ENCODE measurements around the gene ERC1.

DNA sequence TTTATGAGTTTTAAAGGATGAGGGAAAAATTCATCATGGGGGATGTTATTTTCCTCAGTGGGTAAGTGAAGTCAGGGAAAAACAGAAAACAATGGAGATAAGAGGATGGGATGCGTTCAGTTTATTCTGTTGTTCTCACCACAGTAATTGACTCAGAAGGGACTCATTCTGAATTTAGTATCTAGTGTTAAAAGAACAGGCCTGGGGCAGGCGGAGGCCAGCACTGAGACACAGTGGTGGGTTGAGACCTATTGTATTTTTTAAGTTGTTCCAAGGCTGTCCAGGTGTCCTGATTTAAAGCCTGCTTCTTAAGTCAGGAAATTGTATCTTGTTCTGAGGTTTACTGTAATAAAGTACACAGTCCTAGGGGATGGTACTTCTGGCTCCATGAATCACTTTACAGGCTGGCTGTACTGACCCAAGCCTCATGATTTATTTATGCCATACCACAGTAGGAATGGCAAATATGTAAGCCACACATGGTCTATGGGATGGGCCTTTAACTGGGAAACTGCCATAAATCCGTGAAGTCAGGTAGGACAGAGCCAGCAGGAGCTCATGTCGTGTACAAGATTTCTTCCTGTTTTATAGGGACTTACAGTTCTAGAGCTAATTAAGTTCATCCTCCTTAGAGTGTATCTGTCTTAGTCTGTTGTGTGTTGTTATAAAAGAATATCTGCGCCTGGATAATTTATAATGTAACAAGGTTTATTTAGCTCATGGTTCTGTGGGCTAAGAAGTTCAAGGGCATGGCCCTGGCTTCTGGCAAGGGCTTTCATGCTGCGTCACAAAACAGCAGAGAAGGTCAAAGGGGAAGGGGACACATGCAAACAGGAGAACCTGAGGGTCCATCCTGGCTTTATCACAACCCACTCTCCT lies 359.3 kb downstream of the ERC1 start:
- TF ChIP-seq POLR2A (IDR thresholded peaks at IDR 0.05; ENCODE audit: extremely low read depth, insufficient read length) (no peak), CTCF (IDR thresholded peaks at IDR 0.05; ENCODE audit: low read depth, low read length) (no peak), MYC (IDR thresholded peaks at IDR 0.05; ENCODE audit: low read depth, low read length) (no peak)
- TF ChIP-seq, protein P1, sequence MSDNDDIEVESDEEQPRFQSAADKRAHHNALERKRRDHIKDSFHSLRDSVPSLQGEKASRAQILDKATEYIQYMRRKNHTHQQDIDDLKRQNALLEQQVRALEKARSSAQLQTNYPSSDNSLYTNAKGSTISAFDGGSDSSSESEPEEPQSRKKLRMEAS (IDR thresholded peaks at IDR 0.05; ENCODE audit: low read depth, low read length), result no peak

All from NB4 (cell line).